Liver (tissue), 9 donors: ENCODE data around the gene KRIT1. TPM values are rescaled to one million over a fixed set of nuclear protein-coding genes. Genes with fewer than 3 reads are reported as not detected.

Experiments used
- DNase-seq: peaks from one replicate; pipeline ENCODE4 v3.0.0-alpha.2; 2017; ENCODE audit warnings: low spot score
- H3K27ac ChIP-seq, 2 donors: one replicate each; pipeline ENCODE4 v1.7.0; 2013; ENCODE audit warnings: inconsistent platforms in 2 of 2, low read length in 2 of 2, control low read depth in 1 of 2, low read depth in 1 of 2, mild to moderate bottlenecking in 1 of 2
- H3K27me3 ChIP-seq, 4 donors: one replicate each; pipeline versions ENCODE4 v1.6.1 to v1.7.0; 2013; ENCODE audit warnings: low read length in 3 of 4, inconsistent platforms in 1 of 4, mild to moderate bottlenecking in 1 of 4, moderate library complexity in 1 of 4; ENCODE audit not compliant: control insufficient read depth in 4 of 4, insufficient read depth in 4 of 4
- H3K36me3 ChIP-seq, 4 donors: one replicate each; pipeline versions ENCODE4 v1.6.1 to v1.7.0; 2013; ENCODE audit warnings: low read length in 3 of 4, mild to moderate bottlenecking in 3 of 4, low read depth in 1 of 4, moderate library complexity in 1 of 4; ENCODE audit not compliant: control insufficient read depth in 4 of 4, insufficient read depth in 3 of 4
- H3K4me1 ChIP-seq, 4 donors: one replicate each; pipeline versions ENCODE4 v1.6.1 to v1.7.0; 2013; ENCODE audit warnings: low read length in 3 of 4, mild to moderate bottlenecking in 3 of 4, moderate library complexity in 1 of 4; ENCODE audit not compliant: control insufficient read depth in 4 of 4, insufficient read depth in 4 of 4
- H3K4me3 ChIP-seq, 3 donors: one replicate each; pipeline versions ENCODE4 v1.6.1 to v1.7.0; 2013; ENCODE audit warnings: low read length in 3 of 3, control low read depth in 1 of 3, low read depth in 1 of 3, mild to moderate bottlenecking in 1 of 3
- H3K9ac ChIP-seq, 2 donors: one replicate each; pipeline ENCODE4 v1.7.0; 2013; ENCODE audit warnings: low read length in 2 of 2, mild to moderate bottlenecking in 2 of 2, moderate library complexity in 2 of 2, control low read depth in 1 of 2, low read depth in 1 of 2
- H3K9me3 ChIP-seq, 4 donors: one replicate each; pipeline versions ENCODE4 v1.6.1 to v1.7.0; 2013; ENCODE audit warnings: low read length in 3 of 4; ENCODE audit not compliant: control insufficient read depth in 4 of 4
- ATF3 ChIP-seq: IDR thresholded peaks from 2 replicates; pipeline ENCODE4 v1.6.1; 2016; ENCODE audit warnings: antibody characterized with exemption
- CTCF ChIP-seq: fragments of 150-350 bp; IDR thresholded peaks from 2 replicates; pipeline ENCODE4 v1.5.1; 2017; ENCODE audit warnings: improper control_type of control experiment, low read depth, low read length; ENCODE audit not compliant: missing input control
- EGR1 ChIP-seq, 2 donors: IDR thresholded peaks; 2 replicates each; pipeline ENCODE4 v1.6.1; 2016 to 2018; ENCODE audit warnings: antibody characterized with exemption in 2 of 2, low read depth in 2 of 2
- FOXA1 ChIP-seq: IDR thresholded peaks from 2 replicates; pipeline ENCODE4 v1.6.1; 2016; ENCODE audit warnings: antibody characterized with exemption
- FOXA2 ChIP-seq: IDR thresholded peaks from 2 replicates; pipeline ENCODE4 v1.6.1; 2016; ENCODE audit warnings: antibody characterized with exemption
- GABPA ChIP-seq, 2 donors: IDR thresholded peaks in 1 of 2; conservative IDR thresholded peaks in 1 of 2; 2 replicates each; pipeline ENCODE4 v1.6.1; 2016; ENCODE audit warnings: antibody characterized with exemption in 2 of 2, mild to moderate bottlenecking in 1 of 2, moderate library complexity in 1 of 2
- HNF4A ChIP-seq, 2 donors: conservative IDR thresholded peaks; 2 replicates each; pipeline ENCODE4 v1.6.1; 2016; ENCODE audit warnings: antibody characterized with exemption in 2 of 2, mild to moderate bottlenecking in 2 of 2
- HNF4G ChIP-seq: IDR thresholded peaks from 2 replicates; pipeline ENCODE4 v1.6.1; 2016; ENCODE audit warnings: antibody characterized with exemption
- JUND ChIP-seq, 2 donors: IDR thresholded peaks; 2 replicates each; pipeline ENCODE4 v1.6.1; 2016; ENCODE audit warnings: antibody characterized with exemption in 2 of 2
- MAX ChIP-seq: IDR thresholded peaks from 2 replicates; pipeline ENCODE4 v1.6.1; 2016; ENCODE audit warnings: antibody characterized with exemption
- NR2F2 ChIP-seq: IDR thresholded peaks from 2 replicates; pipeline ENCODE4 v1.6.1; 2016; ENCODE audit warnings: antibody characterized with exemption
- RAD21 ChIP-seq, 2 donors: IDR thresholded peaks; 2 replicates each; pipeline ENCODE4 v1.6.1; 2016; ENCODE audit warnings: antibody characterized with exemption in 2 of 2, mild to moderate bottlenecking in 2 of 2
- REST ChIP-seq: IDR thresholded peaks from 2 replicates; pipeline ENCODE4 v1.6.1; 2016; ENCODE audit warnings: antibody characterized with exemption, mild to moderate bottlenecking
- RXRA ChIP-seq, 2 donors: IDR thresholded peaks; 2 replicates each; pipeline ENCODE4 v1.6.1; 2017 to 2018; ENCODE audit warnings: antibody characterized with exemption in 2 of 2, mild to moderate bottlenecking in 1 of 2
- SP1 ChIP-seq: IDR thresholded peaks from 2 replicates; pipeline ENCODE4 v1.6.1; 2018; ENCODE audit warnings: antibody characterized with exemption, mild to moderate bottlenecking
- TAF1 ChIP-seq: conservative IDR thresholded peaks from 2 replicates; pipeline ENCODE4 v1.6.1; 2016; ENCODE audit warnings: antibody characterized with exemption, mild to moderate bottlenecking
- YY1 ChIP-seq: IDR thresholded peaks from 2 replicates; pipeline ENCODE4 v1.6.1; 2016; ENCODE audit warnings: antibody characterized with exemption, mild to moderate bottlenecking
- ZBTB33 ChIP-seq: IDR thresholded peaks from 2 replicates; pipeline ENCODE4 v1.6.1; 2016; ENCODE audit warnings: antibody characterized with exemption
- WGBS: extraction: QIAGEN DNeasy Blood & Tissue Kit; methylation state at CpG from one replicate; pipeline ENCODE4 v1.1.7; 2013; 5-methylcytosine and 5-hydroxymethylcytosine counted together
- polyA plus RNA-seq, 2 donors: library from polyadenylated mRNA; stranded (reverse) in 1 of 2; unstranded in 1 of 2; fragments of 200-250 nt in 1 of 2; fragments of >200 nt in 1 of 2; fragmentation: Nextera tagmentation in 1 of 2; extraction: Ambion mirVana in 1 of 2; gene quantifications; one replicate each; pipeline versions ENCODE4 v1.2.1 to v1.2.3, GENCODE V29; 2013 to 2015
- total RNA-seq, 2 donors: library from RNA; depleted of rRNA; stranded (reverse); fragments of >200 nt; gene quantifications; one replicate each; pipeline ENCODE4 v1.2.3, GENCODE V29; 2014
- donor health status: healthy.
- donor health status: healthy.
- donor health status: healthy.
- donor health status: healthy.
- donor health status: healthy.

KRIT1 gene
- total and polyA plus RNA-seq, 4 donors: 8.0 to 48.4 (median 23.9) TPM

GRCh38 chr7:92276460-92276864 lies 30.7 kb upstream of the KRIT1 start (continued):
- TF ChIP-seq CTCF: no peak
- no peak for TF ChIP-seq ATF3
- no peak for TF ChIP-seq HNF4A (conservative IDR thresholded peaks at IDR 0.05)
- TF ChIP-seq RAD21 (IDR thresholded peaks at IDR 0.05): no peak
- TF ChIP-seq SP1: no peak
- TF ChIP-seq GABPA (IDR thresholded peaks at IDR 0.05 in 1 of 2, conservative IDR thresholded peaks at IDR 0.05 in 1 of 2): no peak
- no peak for TF ChIP-seq RXRA (IDR thresholded peaks at IDR 0.05)

- H3K27me3 ChIP-seq: no peaks in the 10 kb centered on the region
- DNase-seq: no peak
- no peak overlapping the region for H3K4me3 ChIP-seq
- no peak overlapping the region for H3K9ac ChIP-seq
- TF ChIP-seq RAD21 (IDR thresholded peaks at IDR 0.05): no peak
- TF ChIP-seq JUND (IDR thresholded peaks at IDR 0.05): no peak
- no peak for TF ChIP-seq EGR1 (IDR thresholded peaks at IDR 0.05; ENCODE audit: low read depth in 2 of 2)
- no peak for TF ChIP-seq HNF4G
- TF ChIP-seq HNF4A (conservative IDR thresholded peaks at IDR 0.05): no peak
- no peak for TF ChIP-seq CTCF
- TF ChIP-seq ATF3: no peak
- TF ChIP-seq ZBTB33: no peak
- no peak for TF ChIP-seq FOXA2
- no peak for TF ChIP-seq GABPA (IDR thresholded peaks at IDR 0.05 in 1 of 2, conservative IDR thresholded peaks at IDR 0.05 in 1 of 2)
- TF ChIP-seq YY1: no peak
- no peak for TF ChIP-seq RXRA (IDR thresholded peaks at IDR 0.05)
- no peak for TF ChIP-seq NR2F2
- no peak for TF ChIP-seq REST
- TF ChIP-seq TAF1: no peak
- TF ChIP-seq FOXA1: no peak
- TF ChIP-seq MAX: no peak
- no peak for TF ChIP-seq SP1
- no peaks in the 10 kb centered on the region for H3K36me3 ChIP-seq
- peaks cover 0 to 23% (median 9%) of the 10 kb centered on the region in 4 donors for H3K4me1 ChIP-seq
- H3K27ac ChIP-seq: no peak overlapping the region
- 69% methylated on average over 4 of the region's 4 CpGs for WGBS
- H3K9me3 ChIP-seq: no peaks in the 10 kb centered on the region
Observed at GRCh38 chr7:92275327-92275726, 29.6 kb upstream of the KRIT1 start.
